Neural cell (in vitro differentiated cells): ENCODE measurements around the gene RPL29.
A peak's percentile ranks its signal among the peaks of the same experiment; 100 is the strongest.

Experiments
- EP300 ChIP-seq: fragments of 450-650 bp; conservative IDR thresholded peaks from 2 replicates; pipeline ENCODE4 v1.6.1; 2014; ENCODE audit warnings: antibody characterized with exemption, mild to moderate bottlenecking, moderate library complexity; ENCODE audit not compliant: poor library complexity, severe bottlenecking
- EZH2 ChIP-seq: fragments of 200-600, 300-800 bp; shearing (Covaris generic), sonication (generic); IDR thresholded peaks from 2 replicates; pipeline ENCODE4 v1.6.1; 2014; ENCODE audit warnings: antibody characterized with exemption, low read length, borderline replicate concordance, mild to moderate bottlenecking; ENCODE audit not compliant: insufficient read depth, poor library complexity, severe bottlenecking
- MXI1 ChIP-seq: fragments of 450-650 bp; conservative IDR thresholded peaks from 2 replicates; pipeline ENCODE4 v1.6.1; 2014; ENCODE audit warnings: antibody characterized with exemption, mild to moderate bottlenecking; ENCODE audit not compliant: poor library complexity, severe bottlenecking
- POLR2AphosphoS5 ChIP-seq: IDR thresholded peaks from 2 replicates; pipeline ENCODE4 v1.6.1; 2012
- SMC3 ChIP-seq: fragments of 450-650 bp; conservative IDR thresholded peaks from 2 replicates; pipeline ENCODE4 v1.6.1; 2014; ENCODE audit warnings: antibody characterized with exemption, mild to moderate bottlenecking, moderate library complexity; ENCODE audit not compliant: poor library complexity
- TAF1 ChIP-seq: IDR thresholded peaks from 2 replicates; pipeline ENCODE4 v1.6.1; 2012; ENCODE audit warnings: low read depth
- TF ChIP-seq, protein P1 (sequence below): fragments of 450-650 bp; IDR thresholded peaks from 2 replicates; pipeline ENCODE4 v1.5.1; 2014; ENCODE audit warnings: antibody characterized with exemption, mild to moderate bottlenecking, moderate library complexity; ENCODE audit not compliant: poor library complexity, severe bottlenecking

DNA sequence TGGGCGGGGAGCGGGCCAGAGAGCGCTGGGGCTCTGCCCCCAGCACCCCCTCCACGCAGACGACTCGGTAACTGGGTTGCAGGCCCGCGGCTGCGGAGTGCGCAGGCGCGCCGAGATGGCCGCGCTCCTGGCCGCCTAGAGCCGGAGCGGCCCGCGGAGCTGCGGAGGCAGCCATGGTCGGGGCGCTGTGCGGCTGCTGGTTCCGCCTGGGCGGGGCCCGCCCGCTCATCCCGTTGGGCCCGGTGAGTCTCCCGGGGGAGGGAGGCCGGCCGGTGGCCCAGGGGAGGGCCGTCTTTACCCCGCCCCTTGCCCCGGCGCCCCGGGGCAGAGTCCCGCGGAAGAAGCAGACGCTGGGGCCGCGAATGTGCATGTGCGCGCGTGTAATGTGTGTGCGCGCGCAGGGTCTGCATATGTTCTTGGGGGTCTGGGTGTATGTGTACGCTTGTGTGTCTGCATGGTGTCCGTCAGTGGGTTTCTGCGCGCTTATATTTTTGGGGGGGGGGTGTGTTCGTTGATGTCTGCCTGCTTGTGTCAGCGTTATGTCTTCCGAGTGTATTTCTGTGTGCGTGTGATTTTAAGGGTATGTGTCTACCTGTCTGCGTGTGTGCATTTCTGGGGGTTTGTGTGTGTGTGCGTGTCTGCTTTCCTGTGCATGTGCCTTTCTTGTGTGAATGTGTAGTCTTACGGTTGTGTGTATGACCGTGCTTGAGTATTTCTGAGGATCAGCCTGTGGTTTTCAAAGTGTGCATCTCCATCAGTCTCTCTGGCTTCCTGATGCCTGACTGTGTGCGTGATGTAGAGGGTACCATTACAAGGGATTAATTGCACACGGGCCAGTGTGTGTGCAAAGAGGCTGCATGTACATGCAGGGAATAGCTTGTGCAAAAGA lies 20.5 kb downstream of the RPL29 start, which contains the start of gene ABHD14A:
- TF ChIP-seq, protein P1, sequence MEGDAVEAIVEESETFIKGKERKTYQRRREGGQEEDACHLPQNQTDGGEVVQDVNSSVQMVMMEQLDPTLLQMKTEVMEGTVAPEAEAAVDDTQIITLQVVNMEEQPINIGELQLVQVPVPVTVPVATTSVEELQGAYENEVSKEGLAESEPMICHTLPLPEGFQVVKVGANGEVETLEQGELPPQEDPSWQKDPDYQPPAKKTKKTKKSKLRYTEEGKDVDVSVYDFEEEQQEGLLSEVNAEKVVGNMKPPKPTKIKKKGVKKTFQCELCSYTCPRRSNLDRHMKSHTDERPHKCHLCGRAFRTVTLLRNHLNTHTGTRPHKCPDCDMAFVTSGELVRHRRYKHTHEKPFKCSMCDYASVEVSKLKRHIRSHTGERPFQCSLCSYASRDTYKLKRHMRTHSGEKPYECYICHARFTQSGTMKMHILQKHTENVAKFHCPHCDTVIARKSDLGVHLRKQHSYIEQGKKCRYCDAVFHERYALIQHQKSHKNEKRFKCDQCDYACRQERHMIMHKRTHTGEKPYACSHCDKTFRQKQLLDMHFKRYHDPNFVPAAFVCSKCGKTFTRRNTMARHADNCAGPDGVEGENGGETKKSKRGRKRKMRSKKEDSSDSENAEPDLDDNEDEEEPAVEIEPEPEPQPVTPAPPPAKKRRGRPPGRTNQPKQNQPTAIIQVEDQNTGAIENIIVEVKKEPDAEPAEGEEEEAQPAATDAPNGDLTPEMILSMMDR: peak; percentile 18
- peak; percentile 75 for TF ChIP-seq POLR2AphosphoS5
- no peak for TF ChIP-seq EP300
- TF ChIP-seq EZH2: no peak
- TF ChIP-seq SMC3: peak; percentile 18
- TF ChIP-seq MXI1: peak; percentile 74
- TF ChIP-seq TAF1: no peak
